ENCODE results near the gene PHGDH. TPM values are rescaled to one million over a fixed set of nuclear protein-coding genes. Genes with fewer than 3 reads are reported as not detected.
A peak's percentile ranks its signal among the peaks of the same experiment; 100 is the strongest.

Gene PHGDH
- total and polyA plus RNA-seq, 2 of the 13 experiments (the other 11 are each of a cell fraction or from before 2014, with no cell fraction given) = 95.8 to 133 TPM

DNA sequence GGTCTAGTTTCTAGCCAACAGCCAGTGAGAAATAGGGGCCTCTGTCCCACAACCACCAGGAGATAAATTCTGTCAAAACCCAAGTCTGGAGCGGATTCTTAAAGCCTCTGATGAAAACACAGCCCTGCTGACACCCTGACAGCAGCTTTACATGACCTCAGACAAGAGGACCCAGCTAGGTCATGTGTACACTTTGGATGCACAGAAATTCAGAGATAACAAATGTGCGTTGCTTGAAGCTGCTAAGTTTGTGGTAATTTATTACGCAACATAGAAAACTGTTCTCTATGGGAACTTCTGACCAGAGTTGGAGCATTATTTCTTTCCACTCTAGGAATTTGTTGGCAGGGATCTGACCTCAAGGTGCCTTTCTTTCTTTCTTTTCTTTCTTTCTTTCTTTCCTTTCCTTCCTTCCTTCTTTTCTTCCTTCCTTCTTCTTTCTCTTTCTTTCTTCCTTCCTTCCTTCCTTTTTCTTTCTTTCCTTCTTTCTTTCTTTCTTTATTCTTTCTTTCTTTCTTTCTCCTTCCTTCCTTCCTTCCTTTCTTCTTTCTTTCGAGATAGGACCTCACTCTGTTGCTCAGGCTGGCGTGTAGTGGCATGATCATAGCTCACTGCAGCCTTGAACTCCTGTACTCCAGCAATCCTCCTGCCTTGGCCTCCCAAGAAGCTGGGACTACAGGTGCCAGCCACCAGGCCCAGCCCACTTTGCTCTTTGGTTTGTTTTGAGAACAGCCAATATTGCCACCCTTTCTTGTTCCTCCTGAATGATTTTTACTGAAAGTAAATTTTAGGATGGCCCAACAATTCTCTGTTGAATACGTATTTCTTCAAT, 71.8 kb downstream of the PHGDH start (continued):
- no peak for TF ChIP-seq PBX3 (CRISPR knock-in tag; IDR thresholded peaks at IDR 0.05; ENCODE audit: borderline replicate concordance)
- no peak for TF ChIP-seq DNMT1 (CRISPR knock-in tag; IDR thresholded peaks at IDR 0.05)
- TF ChIP-seq FOXK1 (CRISPR knock-in tag; IDR thresholded peaks at IDR 0.05; ENCODE audit: borderline replicate concordance, low read depth) = peak; percentile 68; the same call in 1 of the 2 replicates
- TF ChIP-seq ZMYM4 (CRISPR knock-in tag; IDR thresholded peaks at IDR 0.05) = 0 out of 2 replicates have a peak, but pooled peaks have one; percentile 26
- TF ChIP-seq MLXIP (CRISPR knock-in tag; IDR thresholded peaks at IDR 0.05; ENCODE audit: borderline replicate concordance) = no peak
- TF ChIP-seq KAT8 (CRISPR knock-in tag; IDR thresholded peaks at IDR 0.05) = peak; percentile 32; the same call in 1 of the 2 replicates
- TF ChIP-seq ZNF777 (CRISPR knock-in tag; IDR thresholded peaks at IDR 0.05) = no peak
- peak; percentile 73 for TF ChIP-seq HMG20A (CRISPR knock-in tag; IDR thresholded peaks at IDR 0.05; ENCODE audit: borderline replicate concordance)
- TF ChIP-seq NR2F2 (IDR thresholded peaks at IDR 0.05; ENCODE audit: borderline replicate concordance, low read depth) = 0 out of 2 replicates have a peak, but pooled peaks have one; percentile 31
- peak; percentile 24; the same call in 1 of the 2 replicates for TF ChIP-seq SAP130 (CRISPR knock-in tag; IDR thresholded peaks at IDR 0.05; ENCODE audit: low read depth)
- TF ChIP-seq POLR2G (IDR thresholded peaks at IDR 0.05; ENCODE audit: low read depth, low read length) = no peak
- no peak for TF ChIP-seq KLF13 (CRISPR knock-in tag; IDR thresholded peaks at IDR 0.05)
- TF ChIP-seq HOXA9 (CRISPR knock-in tag; IDR thresholded peaks at IDR 0.05; ENCODE audit: borderline replicate concordance) = no peak
- TF ChIP-seq, protein P1, sequence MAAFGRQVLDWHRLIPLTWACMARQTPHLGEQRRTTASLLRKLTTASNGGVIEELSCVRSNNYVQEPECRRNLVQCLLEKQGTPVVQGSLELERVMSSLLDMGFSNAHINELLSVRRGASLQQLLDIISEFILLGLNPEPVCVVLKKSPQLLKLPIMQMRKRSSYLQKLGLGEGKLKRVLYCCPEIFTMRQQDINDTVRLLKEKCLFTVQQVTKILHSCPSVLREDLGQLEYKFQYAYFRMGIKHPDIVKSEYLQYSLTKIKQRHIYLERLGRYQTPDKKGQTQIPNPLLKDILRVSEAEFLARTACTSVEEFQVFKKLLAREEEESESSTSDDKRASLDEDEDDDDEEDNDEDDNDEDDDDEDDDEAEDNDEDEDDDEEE (CRISPR knock-in tag; IDR thresholded peaks at IDR 0.05) = no peak
- no peak for TF ChIP-seq SNAPC5 (CRISPR knock-in tag; IDR thresholded peaks at IDR 0.05; ENCODE audit: borderline replicate concordance)
- peak; percentile 24; the same call in 1 of the 2 replicates for TF ChIP-seq PHF21A (CRISPR knock-in tag; IDR thresholded peaks at IDR 0.05)
- no peak for TF ChIP-seq ZNF33A (CRISPR knock-in tag; IDR thresholded peaks at IDR 0.05; ENCODE audit: borderline replicate concordance)
- no peak for TF ChIP-seq NCOA5 (CRISPR knock-in tag; IDR thresholded peaks at IDR 0.05)
- TF ChIP-seq PRMT3 (CRISPR knock-in tag; IDR thresholded peaks at IDR 0.05; ENCODE audit: borderline replicate concordance, low read depth) = no peak
- TF ChIP-seq HNF4G (IDR thresholded peaks at IDR 0.05; ENCODE audit: borderline replicate concordance, low read depth, low read length) = no peak
- 0 out of 2 replicates have a peak, but pooled peaks have one; percentile 16 for TF ChIP-seq HNF4G (CRISPR knock-in tag; IDR thresholded peaks at IDR 0.05; ENCODE audit: borderline replicate concordance, low read depth)
- TF ChIP-seq AGO2 (optimal IDR thresholded peaks at IDR 0.05; ENCODE audit: low read depth, low read length) = no peak
- no peak for TF ChIP-seq ZNF256 (CRISPR knock-in tag; conservative IDR thresholded peaks at IDR 0.05)
- no peak for TF ChIP-seq ZNF329 (CRISPR knock-in tag; IDR thresholded peaks at IDR 0.05; ENCODE audit: low read depth)
- TF ChIP-seq CREB1 (IDR thresholded peaks at IDR 0.05) = no peak
- peak; percentile 27; the same call in 1 of the 2 replicates for TF ChIP-seq CREB1 (CRISPR knock-in tag; IDR thresholded peaks at IDR 0.05)

Data from HepG2 (cell line).